ENCODE measurements around the gene VAPA. TPM values are rescaled to one million over a fixed set of nuclear protein-coding genes. Genes with fewer than 3 reads are reported as not detected.

VAPA gene
- total and polyA plus RNA-seq, 9 of the 15 experiments (the other 6 are each of a cell fraction or from before 2014, with no cell fraction given) = 219 to 902 (median 526) TPM

- TF ChIP-seq STAT6 (CRISPR knock-in tag; IDR thresholded peaks at IDR 0.05) = no peak
- TF ChIP-seq PBX2 (CRISPR knock-in tag; IDR thresholded peaks at IDR 0.05; ENCODE audit: low read depth) = no peak
- TF ChIP-seq PBX2 (tag; conservative IDR thresholded peaks at IDR 0.05; ENCODE audit: low read depth) = peak; percentile 54; the same call in 1 of the 2 replicates
- TF ChIP-seq RFX7 (CRISPR knock-in tag; IDR thresholded peaks at IDR 0.05) = no peak
- TF ChIP-seq TEAD2 (tag; IDR thresholded peaks at IDR 0.05) = no peak
- TF ChIP-seq POLR2AphosphoS5 (IDR thresholded peaks at IDR 0.05; ENCODE audit: control insufficient read depth, insufficient read depth, low read depth, low read length) = peak; percentile 44; the same call in 1 of the 2 replicates
- TF ChIP-seq POLR2A (conservative IDR thresholded peaks at IDR 0.05) = no peak
- TF ChIP-seq CTCFL (IDR thresholded peaks at IDR 0.05; ENCODE audit: borderline replicate concordance, insufficient read depth, low read depth, low read length, poor library complexity, severe bottlenecking) = no peak
- TF ChIP-seq KDM2B (CRISPR knock-in tag; IDR thresholded peaks at IDR 0.05) = no peak
- TF ChIP-seq ZNF347 (CRISPR knock-in tag; IDR thresholded peaks at IDR 0.05; ENCODE audit: low read depth) = no peak
- TF ChIP-seq IRF1 (CRISPR knock-in tag; IDR thresholded peaks at IDR 0.05; ENCODE audit: borderline replicate concordance) = no peak
- no peak for TF ChIP-seq PHB (CRISPR knock-in tag; IDR thresholded peaks at IDR 0.05)
- TF ChIP-seq SIX5 (IDR thresholded peaks at IDR 0.05; ENCODE audit: borderline replicate concordance in 1 of 2, insufficient read depth in 1 of 2, low read depth in 1 of 2, low read length in 2 of 2) = no peak
- no peak for TF ChIP-seq ZHX1 (conservative IDR thresholded peaks at IDR 0.05; ENCODE audit: low read length)
Observed at GRCh38 chr18:9951022-9951859, 37.4 kb downstream of the VAPA start (continued).
